Stimulated activated CD4-positive, alpha-beta T cell treated with anti-CD3 and anti-CD28 coated beads, Interleukin-4, amount 100 ng/mL, for 1 hour (primary cell): ENCODE data around the gene CREB5.
"Not testable (repeated sequence)": the region's sequence is repeated elsewhere in the genome, so short reads cannot be mapped to it uniquely, and the experiment has no call there.

Experiments
- DNase-seq: peaks from one replicate; pipeline ENCODE4 v3.0.0-alpha.2; 2020

Gene CREB5

DNA sequence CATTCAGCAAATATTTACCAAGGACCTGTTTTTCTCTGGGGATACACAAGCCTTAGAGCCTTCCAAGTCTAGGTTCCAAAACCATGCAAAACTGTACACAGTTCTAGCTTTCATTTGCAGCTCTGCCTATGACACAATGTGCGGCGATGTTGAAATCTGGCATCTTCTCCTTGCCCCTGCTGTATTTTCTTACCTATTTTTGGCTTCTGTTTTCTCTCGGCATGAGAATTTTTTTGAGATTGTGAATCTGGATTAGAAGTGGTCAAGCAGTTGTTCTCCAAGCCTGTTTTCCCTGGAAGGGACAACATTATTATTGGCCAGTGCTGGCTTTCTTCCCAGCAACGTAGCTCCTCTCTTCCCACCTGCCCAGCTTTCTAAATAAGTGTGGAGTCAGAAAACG, 176.3 kb downstream of the CREB5 start:
- DNase-seq: no peak

DNA sequence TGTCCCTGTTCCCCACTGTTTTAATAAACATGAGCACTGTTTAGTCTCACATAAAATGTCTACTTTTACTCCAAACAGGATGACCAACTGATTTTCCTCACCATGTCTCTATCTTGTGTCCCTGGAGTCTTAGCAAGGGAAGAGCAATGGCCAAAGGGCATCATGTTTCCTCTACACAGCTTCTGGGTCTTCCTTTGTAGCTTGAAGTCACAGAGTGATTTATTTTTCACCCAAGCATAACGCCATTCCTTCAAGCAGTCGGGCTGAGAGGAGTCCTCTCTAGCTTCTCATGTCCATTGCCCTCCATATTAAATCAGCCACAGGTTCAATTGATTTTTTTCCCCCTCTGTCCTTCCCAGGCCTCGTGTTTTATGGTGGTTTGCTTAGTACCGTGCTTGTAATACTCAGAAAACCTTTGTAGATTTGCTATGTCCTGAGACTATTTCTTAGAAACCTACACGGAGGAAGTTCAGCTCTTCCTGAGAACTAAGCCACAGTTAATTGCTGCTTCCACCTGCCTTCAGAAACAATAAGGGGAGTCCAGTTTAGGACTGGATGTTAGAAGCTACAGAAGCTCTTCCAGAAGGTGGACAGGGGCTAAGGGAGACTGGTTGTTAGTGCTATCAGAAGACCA, 178.8 kb downstream of the CREB5 start:
- DNase-seq: no peak

DNA sequence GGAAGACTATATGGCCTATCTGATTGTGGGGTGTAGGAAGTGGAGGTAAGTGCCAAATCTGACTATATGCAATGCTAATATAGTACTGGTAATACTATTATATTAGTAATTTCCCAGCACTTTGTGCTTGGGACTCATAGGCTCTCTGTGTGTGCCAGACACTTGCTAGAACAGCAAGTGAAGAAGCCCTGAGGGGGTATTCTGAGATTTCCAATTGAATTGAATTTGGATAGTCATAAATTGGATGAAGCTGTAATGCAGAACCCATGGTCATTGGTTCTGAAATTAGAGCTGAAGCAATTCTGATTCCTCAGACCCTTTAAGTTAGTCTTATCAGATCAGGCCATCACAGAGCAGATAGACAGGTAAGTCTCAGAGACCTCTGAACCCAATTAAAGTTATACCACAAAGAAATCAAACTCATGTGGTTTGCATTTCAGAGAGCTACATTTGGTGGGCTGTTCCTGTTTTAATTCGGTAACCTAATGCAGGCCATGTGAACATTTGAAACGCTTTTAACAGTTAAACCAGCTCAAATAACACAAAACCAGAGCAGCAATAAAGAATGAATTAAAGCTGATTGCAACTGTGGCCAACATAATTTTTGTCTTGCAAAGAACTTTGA, 179.5 kb downstream of the CREB5 start:
- DNase-seq: no peak

DNA sequence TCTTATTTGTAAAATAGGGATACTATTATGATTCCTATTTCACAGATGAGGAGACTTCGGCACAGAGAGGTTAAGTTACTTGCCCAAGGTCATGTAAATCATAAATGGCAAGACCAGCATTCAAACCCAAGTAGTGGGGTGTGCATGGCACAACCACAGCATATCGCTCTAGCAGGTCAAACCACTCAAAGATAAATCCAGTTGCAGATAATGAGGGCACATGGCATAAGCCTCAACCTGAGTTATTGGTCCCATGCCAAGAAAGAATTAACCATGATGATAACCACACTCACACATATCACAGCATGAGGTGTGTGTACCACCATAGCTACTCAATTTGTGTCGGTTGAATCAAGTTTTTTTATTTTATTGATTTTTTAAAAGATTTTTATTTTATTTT, 180.5 kb downstream of the CREB5 start:
- DNase-seq: no peak

DNA sequence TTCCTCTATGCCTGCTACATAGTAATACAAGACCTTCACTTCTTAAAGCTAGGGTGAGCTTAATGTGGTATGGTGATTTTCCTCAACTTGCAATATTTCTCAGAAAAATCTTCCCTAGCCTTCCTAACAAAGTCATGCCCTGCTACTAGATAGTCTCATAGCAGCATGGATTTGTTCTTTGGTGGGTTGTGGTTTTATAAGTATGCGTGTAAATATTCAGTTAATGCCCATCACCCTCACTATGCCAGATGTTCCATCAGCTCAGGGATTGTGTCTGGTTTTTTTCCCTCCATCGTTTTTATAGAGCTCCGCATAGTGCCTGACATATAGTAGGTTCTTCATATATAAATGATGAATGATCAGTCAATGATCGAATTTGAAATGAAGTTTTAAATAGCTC, 182.8 kb downstream of the CREB5 start:
- DNase-seq: no peak

DNA sequence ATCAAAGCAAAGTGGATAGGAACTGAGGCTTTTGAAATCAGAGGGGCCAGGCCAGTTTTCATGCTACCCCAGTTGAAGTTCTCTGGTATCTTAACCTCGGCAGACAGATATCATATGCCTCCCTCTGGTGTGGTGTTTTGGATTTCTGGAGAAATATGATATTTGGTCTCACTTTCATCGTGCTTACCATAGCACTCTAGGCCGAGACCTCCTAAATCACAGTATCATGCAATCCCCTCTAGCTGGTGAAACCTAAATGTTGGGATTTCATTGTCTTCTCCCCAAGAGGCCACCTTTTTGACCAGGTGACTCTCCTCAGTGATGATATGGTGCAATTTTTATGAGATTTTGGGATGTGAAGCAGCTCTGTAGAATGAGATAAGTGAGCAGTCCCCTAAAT, 183.5 kb downstream of the CREB5 start:
- no peak for DNase-seq

DNA sequence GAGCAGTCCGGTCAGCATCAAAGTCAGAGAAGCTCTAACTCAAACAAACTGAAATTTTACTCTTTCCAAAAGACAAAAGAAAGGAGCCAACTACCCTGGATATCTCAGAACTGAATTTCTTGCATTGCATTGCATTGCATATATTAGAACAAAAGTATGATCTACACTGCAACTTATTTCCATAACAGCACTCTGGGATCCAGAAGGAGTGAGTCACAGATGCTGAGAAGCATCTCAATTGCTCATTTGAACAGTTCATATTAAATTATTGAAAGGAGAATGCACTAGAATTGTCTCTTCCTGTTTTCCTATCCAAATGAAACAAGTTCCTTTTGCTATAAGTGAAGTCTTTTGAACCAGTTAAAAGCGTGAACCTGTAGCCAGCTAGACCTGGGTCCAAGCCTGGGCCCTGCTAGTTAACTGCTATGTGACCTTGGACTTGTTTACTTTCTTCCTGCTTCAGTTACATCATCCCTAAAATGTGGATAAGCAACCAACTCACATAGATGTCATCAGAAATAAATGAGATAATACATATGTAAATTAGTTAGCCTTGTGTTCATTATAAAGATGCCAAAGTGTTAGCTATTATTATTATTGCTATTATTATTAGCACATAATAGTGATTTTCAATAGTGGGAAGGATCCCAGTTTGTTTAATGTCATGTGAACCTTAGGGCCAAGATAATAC, 184.1 kb downstream of the CREB5 start:
- no peak for DNase-seq

DNA sequence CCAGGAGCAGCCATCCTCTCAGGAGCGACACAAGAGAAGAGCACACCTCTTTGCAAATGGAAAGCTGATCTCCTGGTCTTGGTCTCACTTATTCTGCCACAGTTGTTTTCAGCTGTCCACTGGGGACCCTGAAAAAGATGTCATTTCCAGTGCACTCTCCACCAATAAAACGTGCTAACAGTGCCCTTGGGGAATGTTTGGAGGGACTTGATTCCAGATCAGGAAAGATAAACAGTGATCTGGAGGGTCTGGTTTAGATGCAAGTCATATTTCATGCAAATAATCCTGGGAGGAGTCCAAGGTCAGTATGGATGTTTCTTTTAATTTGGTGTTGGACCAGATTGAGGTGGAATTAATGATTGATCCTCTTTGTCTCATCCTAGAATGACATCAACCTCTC, 185.0 kb downstream of the CREB5 start:
- no peak for DNase-seq

DNA sequence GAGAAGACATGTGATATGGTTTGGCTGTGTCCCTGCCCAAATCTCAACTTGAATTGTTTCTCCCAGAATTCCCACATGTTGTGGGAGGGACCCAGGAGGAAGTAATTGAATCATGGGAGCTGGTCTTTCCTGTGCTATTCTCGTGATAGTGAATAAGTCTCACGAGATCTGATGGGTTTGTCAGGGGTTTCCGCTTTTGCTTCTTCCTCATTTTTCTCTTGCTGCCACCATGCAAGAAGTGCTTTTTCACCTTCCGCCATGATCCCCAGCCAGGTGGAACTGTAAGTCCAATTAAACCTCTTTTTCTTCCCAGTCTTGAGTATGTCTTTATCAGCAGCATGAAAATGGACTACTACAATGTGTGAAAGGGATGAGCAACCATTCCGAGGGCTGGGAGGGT, 185.7 kb downstream of the CREB5 start:
- DNase-seq: not testable (repeated sequence)

DNA sequence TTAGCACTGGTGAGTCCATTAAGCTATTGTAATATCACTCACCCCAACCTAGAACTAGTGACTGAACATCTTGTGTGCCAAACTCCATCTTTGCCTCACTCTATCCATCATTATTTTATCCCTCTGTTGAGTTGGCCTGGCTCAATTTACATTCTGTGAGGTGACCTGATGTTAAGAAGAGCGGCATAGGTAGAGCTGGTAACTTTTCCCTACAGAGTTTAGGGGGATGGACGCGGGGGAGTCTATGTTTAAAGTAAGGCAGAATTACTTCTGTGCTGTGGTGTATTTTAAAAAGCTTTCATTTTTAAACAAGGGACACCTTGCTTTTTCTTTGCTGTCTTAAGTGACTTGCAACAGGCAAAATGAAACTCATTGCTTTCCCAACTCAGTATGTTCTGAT, 186.3 kb downstream of the CREB5 start:
- no peak for DNase-seq

DNA sequence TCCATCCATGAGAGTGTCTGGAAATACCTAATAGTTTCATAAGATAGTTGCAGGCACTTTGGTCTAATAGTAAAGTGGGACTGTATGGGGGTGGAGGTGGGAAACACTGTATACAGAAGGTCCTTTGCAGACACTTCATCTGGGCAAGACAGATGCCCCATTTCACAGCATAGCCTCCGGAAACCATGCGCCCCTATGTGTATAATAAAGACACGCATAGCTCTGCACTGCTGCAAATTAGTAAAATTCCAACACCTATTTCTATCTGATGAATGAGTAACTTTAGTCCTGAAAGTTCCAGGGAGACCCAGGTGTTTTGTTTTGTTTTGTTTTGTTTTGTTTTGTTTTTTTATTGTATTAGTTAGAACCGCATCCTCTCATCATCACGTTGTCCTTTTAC, 187.1 kb downstream of the CREB5 start:
- DNase-seq: no peak

DNA sequence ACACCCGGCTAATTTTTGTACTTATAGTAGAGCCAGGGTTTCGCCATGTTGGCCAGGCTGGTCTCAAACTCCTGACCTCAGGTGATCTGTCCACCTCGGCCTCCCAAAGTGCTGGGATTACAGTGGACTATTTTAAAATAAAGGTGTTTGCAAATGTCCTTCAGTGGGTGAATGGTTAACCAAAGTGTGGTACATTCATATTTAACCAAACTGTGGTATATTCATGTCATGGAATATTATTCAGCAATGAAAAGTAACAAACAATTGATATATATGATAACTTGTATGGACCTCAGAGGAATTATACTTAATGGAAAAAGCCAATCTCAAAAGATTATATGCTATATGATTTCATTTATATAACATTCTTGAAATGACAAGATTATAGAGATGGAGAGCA, 190.0 kb downstream of the CREB5 start:
- no peak for DNase-seq

DNA sequence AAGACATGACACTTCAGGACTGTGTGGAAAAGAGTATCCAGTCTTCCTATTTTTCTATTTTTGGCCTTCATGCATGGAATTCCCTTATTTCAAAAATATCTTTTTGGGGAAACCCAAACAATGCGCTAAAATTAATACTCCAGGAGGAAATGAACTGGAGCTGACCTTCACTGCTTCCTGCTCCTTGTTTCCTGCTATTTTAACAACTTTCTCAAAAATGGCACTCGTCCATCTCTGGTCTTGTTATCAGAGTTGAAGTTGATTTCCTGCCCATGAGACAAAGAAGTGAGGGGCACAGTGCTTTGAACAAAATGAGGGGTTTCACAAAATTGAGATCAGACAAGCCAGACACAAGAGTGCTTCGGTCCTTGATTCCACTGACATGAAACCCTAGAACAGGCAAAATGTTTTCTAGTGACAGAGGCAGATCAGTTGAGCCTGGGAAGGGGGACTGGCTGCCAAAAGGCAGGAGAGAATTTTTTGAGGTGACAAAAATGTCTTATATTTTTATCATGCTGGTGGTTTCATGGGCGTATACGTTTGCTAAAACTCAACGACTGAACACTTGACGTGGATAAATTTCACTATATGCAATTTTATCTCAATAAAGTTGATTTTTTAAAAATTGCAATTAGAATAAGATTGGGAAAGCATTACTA, 193.2 kb downstream of the CREB5 start:
- DNase-seq: no peak

DNA sequence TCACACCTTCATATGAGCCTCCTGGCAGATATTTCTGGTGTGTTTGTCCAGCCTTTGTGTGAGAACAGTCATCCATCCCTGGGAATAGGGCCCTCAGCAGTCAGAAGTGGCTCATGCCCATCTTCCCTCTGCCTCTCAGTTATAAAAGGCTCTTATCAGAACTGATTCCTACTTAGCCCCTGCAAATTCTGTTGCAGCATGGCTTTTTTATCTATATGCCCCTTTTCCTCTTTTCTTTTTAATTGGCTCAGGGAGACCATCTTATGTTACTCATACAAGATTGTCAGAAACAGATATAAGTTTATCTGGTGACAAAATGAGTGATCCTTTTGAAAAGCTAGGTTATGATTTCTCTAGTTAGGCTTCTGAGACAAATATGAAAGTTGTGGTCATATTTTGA, 194.1 kb downstream of the CREB5 start:
- DNase-seq: no peak

DNA sequence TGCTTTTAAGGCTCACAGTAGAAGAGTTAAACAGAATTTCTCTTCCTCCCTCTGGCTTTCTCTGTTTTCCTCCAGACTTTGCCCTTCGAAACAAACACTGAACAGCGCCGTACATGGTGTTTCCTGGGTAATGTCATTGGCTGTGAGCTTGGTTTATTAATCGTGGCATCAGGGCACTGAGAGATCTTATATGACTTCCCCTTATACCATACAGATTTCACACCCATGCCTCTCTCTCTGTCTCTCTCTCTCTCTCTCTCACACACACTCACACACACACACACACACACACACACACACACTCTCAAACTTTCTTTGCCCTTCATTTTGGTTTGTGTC, 195.5 kb downstream of the CREB5 start:
- DNase-seq: no peak

DNA sequence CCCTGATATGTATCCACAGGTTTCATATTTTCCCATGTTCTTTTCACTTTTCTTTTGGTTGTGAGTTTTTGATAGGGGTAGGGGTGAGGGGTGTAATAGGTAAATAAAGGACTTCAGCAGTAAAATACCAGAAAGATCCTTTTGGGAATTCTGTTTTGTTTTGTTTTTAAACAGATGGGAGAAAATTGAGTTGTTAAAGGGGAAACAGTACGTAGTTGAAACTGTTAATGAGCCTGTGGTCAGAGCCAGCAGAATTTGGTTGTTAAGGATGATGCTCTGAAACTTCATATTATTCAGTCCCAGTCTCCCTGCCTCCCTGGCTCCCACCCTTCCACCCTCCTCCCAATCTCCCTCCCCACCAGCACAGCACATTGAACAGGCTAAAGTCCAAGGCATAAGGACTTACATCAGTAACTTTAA, 195.9 kb downstream of the CREB5 start:
- no peak for DNase-seq

DNA sequence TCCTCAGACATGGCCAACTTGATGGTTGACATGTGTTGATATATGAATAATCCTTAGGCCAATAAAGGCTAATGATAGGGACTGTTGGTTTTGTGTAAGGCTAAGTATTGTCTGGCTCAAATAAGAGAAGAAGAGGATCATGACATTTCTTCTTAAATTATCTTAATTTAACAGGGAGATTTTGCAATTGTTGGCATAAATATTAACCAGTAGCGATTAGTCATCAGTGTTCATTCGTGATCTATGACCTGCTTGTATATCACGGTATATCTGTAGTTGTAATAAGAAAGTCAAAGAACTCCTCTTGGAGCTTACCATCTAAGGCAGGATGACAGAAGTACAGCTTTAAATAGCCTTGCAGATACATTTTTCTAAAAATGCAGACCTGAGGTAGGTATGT, 196.4 kb downstream of the CREB5 start:
- DNase-seq: no peak

DNA sequence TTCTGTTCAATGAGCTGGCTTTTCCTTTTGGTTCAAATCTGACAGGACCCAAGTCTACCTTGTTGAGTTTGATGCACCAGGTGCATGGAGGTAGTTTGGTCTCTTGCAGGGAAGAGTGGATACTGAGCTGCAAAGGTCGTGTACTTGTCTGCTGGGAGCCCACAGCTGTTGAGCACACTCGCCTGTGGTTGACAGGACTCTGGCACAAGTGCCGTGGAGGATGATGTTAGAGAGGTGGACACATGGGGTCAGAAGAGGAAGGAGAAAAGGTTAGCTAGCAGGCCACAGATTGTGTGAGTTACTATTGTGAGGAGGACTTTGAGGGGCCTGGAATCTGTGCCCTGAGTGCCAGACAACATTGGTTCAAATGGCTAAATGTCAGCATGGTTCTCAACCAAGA, 197.3 kb downstream of the CREB5 start:
- no peak for DNase-seq

DNA sequence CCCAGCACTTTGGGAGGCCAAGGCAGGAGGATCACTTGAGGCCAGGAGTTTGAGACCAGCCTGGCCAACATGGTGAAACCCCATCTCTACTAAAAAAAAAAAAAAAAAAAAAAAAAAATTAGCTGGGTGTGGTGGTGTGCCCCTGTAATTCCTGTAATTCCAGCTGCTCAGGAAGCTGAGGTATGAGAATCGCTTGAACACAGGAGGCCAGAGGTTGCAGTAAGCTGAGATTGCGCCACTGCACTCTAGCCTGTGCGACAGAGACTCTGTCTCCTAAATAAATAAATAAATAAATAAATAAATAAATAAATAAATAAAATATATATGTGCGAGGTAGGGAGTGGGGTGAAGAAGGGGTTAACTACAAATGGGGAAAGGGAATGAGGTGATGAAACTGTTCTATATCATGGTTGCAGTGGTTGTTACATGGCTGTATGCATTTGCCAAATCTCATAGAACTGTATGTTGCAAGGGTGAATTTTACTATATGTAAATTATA, 199.1 kb downstream of the CREB5 start:
- DNase-seq: not testable (repeated sequence)

DNA sequence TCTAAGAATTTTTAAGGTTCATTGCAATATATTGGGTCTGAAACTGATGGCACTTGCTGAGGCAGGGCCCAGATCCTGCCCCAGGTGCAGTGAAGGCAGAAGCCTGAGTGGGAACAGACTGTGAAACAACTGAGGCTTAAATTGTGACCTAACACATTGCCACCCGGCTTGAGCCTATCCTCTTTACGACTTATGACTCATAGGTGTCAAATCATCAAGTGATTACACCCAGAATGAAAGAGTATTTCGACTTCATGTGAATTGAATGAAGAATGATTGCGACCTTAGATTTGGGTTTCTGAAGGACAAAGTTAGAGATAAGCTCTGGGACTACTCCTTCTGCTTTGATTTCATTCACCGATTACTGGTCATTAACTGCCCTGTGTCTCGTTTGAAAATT, 200.9 kb downstream of the CREB5 start:
- DNase-seq: no peak

DNA sequence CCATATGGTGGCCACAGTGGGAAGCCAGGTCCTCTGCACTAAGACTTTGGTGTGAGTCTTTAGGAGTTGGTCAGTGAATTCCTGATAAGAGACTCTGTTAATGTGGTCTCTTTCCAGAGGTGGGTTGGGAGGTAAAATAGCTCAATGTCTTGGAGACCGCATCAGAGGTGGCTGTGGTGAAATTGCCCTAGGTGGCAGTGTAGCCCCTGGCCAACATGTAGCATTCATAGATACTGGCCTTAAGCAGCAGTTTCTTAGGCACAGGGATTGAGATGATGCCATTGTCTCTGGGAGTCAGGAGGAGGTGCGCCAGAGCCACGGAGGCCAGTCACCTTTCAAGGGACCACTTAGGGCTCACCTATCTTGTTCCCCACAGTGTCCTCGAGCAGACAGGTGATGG, 202.8 kb downstream of the CREB5 start:
- no peak for DNase-seq

DNA sequence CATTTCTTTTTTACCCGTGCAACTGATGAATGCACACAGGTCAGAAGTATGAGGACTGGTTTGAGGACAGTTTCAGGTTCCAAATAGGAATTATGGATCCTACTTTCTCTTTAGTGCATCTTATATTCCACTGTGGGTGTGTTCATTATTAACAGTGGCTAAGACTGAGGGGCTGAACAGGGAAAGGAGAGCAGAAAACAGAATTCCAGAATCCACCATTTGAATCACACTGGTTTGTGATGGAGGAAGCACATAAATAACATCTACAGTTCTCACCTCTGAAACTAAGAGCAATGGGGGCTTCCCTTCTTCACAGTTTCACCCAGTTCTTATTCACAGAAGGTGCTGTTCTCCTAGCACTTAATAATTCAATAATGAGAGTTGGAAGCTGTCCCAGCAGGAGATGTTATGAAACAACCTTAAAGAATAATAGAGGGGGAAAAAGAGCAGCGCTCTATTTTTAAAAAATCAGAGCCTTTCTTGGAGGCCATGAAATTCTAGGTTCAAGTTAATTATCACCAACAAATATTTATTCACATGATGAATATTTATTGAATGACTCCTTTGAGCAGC, 205.1 kb downstream of the CREB5 start:
- DNase-seq: no peak

DNA sequence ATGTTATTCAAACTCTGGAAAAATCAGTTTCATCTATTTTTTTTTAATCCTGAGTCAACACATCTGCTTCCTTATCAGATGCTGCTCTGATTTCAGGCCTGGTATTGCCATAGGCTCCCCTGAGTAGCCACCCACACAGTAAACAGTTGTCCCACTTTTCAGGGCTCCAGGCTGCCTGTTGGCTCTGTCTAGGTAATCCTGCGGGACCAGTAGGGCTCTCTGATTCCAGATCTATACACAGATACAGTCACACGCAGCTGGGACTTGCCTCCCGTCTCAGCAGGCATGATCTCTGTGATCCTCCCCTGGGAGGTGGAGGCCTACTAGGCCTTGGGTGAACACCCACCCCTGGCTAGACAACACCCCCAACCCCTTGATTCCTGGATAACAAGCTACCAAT, 206.1 kb downstream of the CREB5 start:
- DNase-seq: no peak

DNA sequence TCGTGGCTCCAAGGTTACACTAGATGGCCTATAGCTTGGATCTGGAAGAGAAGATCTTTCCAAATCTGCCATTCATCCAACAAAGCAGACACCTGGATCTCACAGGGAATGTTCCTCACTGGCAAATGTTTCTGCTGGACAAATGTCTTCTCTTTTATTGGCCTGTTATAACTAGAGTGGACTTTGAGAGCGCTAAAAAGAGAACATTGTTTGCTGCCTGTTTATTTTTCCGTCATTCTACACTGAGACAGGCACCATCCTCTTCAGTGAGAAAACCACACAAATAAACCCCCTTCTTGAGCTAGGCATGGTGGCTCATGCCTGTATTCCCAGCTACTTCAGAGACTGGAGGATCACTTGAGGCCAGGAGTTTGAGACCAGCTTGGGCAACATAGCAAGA, 206.9 kb downstream of the CREB5 start:
- DNase-seq: no peak
